HCT116 (cell line): ENCODE data around the gene ZBTB39.
"Not testable (repeated sequence)": the region's sequence is repeated elsewhere in the genome, so short reads cannot be mapped to it uniquely, and the experiment has no call there.

ENCODE experiments used
- CEBPB ChIP-seq: IDR thresholded peaks from 2 replicates; pipeline ENCODE4 v1.6.1; 2012; ENCODE audit warnings: low read depth
- CTCF ChIP-seq, 3 experiments: fragments of 200-600 bp in 1 of 3; sonication (generic) in 1 of 3; IDR thresholded peaks in 2 of 3; conservative IDR thresholded peaks in 1 of 3; 2 replicates each; pipeline ENCODE4 v1.5.1; 2012 to 2017; ENCODE audit warnings: low read depth in 2 of 3, low read length in 2 of 3, antibody characterized with exemption in 1 of 3, borderline replicate concordance in 1 of 3, control low read depth in 1 of 3, mild to moderate bottlenecking in 1 of 3, mixed read lengths in 1 of 3, mixed run types in 1 of 3, moderate library complexity in 1 of 3; ENCODE audit not compliant: insufficient read depth in 1 of 3
- EGR1 ChIP-seq: IDR thresholded peaks from 2 replicates; pipeline ENCODE4 v1.6.1; 2012; ENCODE audit warnings: low read depth
- EZH2phosphoT487 ChIP-seq: fragments of 200-600 bp; IDR thresholded peaks from 2 replicates; pipeline ENCODE4 v1.6.1; 2018; ENCODE audit warnings: antibody characterized with exemption, borderline replicate concordance
- RAD21 ChIP-seq: IDR thresholded peaks from 2 replicates; pipeline ENCODE4 v1.6.1; 2012; ENCODE audit warnings: low read depth, mild to moderate bottlenecking
- SIN3A ChIP-seq: IDR thresholded peaks from 2 replicates; pipeline ENCODE4 v1.6.1; 2012; ENCODE audit warnings: low read depth
- SP1 ChIP-seq: IDR thresholded peaks from 2 replicates; pipeline ENCODE4 v1.6.1; 2012; ENCODE audit warnings: low read depth
- SRF ChIP-seq: IDR thresholded peaks from 2 replicates; pipeline ENCODE4 v1.6.1; 2012; ENCODE audit warnings: low read depth
- ZBTB33 ChIP-seq: IDR thresholded peaks from 2 replicates; pipeline ENCODE4 v1.6.1; 2011; ENCODE audit warnings: mild to moderate bottlenecking, low read length, moderate library complexity; ENCODE audit not compliant: insufficient replicate concordance; ENCODE audit errors: extremely low read depth
- TF ChIP-seq, protein P1 (sequence below): IDR thresholded peaks from 2 replicates; pipeline ENCODE4 v1.6.1; 2012; ENCODE audit warnings: low read depth

DNA sequence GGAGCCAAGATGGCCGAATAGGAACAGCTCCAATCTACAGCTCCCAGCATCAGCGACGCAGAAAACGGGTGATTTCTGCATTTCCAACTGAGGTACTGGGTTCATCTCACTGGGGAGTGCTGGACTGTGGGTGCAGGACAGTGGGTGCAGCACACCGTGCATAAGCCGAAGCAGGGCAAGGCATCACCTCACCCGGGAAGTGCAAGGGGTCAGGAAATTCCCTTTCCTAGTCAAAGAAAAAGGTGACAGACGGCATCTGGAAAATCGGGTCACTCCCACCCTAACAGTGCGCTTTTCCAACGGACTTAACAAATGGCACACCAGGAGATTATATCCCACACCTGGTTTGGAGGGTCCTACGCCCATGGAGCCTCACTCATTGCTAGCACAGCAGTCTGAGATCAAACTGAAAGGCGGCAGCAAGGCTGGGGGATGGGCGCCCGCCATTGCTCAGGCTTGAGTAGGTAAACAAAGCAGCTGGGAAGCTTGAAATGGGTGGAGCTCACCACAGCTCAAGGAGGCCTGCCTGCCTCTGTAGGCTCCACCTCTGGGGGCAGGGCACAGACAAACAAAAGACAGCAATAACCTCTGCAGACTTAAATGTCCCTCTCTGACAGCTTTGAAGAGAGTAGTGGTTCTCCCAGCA is 40.2 kb downstream of the ZBTB39 start:
- TF ChIP-seq CTCF (IDR thresholded peaks at IDR 0.05 in 2 of 3, conservative IDR thresholded peaks at IDR 0.05 in 1 of 3; ENCODE audit: borderline replicate concordance in 1 of 3, insufficient read depth in 1 of 3, low read depth in 2 of 3, low read length in 2 of 3); SIN3A; ZBTB33; RAD21; SRF; EGR1; SP1; CEBPB; EZH2phosphoT487: not testable (repeated sequence)
- TF ChIP-seq, protein P1, sequence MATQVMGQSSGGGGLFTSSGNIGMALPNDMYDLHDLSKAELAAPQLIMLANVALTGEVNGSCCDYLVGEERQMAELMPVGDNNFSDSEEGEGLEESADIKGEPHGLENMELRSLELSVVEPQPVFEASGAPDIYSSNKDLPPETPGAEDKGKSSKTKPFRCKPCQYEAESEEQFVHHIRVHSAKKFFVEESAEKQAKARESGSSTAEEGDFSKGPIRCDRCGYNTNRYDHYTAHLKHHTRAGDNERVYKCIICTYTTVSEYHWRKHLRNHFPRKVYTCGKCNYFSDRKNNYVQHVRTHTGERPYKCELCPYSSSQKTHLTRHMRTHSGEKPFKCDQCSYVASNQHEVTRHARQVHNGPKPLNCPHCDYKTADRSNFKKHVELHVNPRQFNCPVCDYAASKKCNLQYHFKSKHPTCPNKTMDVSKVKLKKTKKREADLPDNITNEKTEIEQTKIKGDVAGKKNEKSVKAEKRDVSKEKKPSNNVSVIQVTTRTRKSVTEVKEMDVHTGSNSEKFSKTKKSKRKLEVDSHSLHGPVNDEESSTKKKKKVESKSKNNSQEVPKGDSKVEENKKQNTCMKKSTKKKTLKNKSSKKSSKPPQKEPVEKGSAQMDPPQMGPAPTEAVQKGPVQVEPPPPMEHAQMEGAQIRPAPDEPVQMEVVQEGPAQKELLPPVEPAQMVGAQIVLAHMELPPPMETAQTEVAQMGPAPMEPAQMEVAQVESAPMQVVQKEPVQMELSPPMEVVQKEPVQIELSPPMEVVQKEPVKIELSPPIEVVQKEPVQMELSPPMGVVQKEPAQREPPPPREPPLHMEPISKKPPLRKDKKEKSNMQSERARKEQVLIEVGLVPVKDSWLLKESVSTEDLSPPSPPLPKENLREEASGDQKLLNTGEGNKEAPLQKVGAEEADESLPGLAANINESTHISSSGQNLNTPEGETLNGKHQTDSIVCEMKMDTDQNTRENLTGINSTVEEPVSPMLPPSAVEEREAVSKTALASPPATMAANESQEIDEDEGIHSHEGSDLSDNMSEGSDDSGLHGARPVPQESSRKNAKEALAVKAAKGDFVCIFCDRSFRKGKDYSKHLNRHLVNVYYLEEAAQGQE = not testable (repeated sequence)
